Measurements from ENCODE around the gene TCF7.

DNA sequence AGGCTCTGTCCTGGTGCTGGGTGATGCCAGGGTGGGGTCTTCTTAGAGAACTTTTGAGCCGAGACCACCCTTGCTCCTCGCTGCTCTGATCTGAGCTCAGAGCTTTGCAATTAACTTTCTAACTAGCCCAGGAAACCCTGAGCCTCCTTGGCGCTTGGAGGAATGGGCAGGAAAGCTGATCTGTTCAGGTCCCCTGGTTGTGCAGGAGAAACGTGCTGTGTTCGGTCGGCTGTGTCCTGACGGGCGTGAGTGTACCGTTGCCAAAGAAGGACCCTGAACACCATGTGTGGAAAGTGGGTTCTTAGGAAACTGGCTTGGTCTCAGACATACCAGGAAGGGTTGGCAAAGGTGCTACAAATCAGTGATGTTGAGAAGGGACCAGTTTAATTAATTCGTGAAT, 1.8 kb downstream of the TCF7 start:
- TF ChIP-seq POLR2AphosphoS5 (IDR thresholded peaks at IDR 0.05; ENCODE audit: borderline replicate concordance, low read depth, low read length) (no peak), EZH2 (IDR thresholded peaks at IDR 0.05) (no peak), FOXP2 (optimal IDR thresholded peaks at IDR 0.05; ENCODE audit: control extremely low read depth, extremely low read length, insufficient read depth) (no peak)
